Germinal center (tissue), 1 donor: ENCODE results near the gene CEP112.

Source experiments
- DNase-seq: peaks from one replicate; pipeline ENCODE4 v3.0.0; 2012; ENCODE audit warnings: mixed read lengths, low spot score

Gene CEP112

GRCh38 chr17:65637786-65638185 lies 554.1 kb downstream of the CEP112 start:
- DNase-seq = no peak

DNA sequence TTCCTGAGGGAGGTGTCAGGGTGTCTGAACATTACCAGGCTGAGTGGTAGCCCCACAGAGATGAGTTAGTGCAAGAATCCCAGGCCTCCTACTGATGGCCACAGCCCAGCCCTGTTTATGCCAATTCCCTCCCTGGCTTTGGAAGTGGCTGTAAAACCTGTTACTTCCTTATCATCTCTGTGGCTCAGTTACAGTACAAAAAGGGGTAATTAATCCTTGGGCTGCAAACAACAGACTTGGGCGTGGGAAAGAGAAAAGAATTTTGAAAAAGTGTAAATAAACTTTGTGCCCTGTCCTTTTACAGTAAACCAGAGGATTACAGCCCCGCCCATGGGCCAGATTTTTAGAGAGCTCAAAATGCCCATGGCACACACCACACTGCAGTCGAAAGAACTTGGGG lies 557.4 kb downstream of the CEP112 start:
- no peak for DNase-seq

- DNase-seq = no peak
Measured at GRCh38 chr17:65633988-65634387, 557.9 kb downstream of the CEP112 start.

- no peak for DNase-seq
Measured at GRCh38 chr17:65633146-65633881, 558.6 kb downstream of the CEP112 start.

DNA sequence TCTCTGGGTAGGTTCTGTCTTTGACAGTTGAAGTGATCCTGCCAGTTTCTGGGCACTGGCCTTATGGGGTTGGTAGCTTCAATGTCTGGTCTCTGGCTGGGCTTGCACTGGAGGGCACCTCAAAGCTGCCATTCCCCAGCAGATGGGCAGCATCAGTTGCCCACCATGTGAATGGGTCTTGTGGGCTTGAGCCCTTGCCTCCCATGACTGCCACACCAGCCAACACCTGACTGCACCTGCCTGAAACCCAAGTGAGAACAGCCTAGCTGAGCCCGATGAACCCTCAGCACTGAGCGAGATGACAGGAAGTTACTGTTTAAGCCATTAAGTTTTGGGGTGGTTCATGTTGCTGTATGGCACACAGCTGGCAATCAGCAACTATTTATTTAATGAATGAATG lies 561.4 kb downstream of the CEP112 start:
- DNase-seq = no peak

DNA sequence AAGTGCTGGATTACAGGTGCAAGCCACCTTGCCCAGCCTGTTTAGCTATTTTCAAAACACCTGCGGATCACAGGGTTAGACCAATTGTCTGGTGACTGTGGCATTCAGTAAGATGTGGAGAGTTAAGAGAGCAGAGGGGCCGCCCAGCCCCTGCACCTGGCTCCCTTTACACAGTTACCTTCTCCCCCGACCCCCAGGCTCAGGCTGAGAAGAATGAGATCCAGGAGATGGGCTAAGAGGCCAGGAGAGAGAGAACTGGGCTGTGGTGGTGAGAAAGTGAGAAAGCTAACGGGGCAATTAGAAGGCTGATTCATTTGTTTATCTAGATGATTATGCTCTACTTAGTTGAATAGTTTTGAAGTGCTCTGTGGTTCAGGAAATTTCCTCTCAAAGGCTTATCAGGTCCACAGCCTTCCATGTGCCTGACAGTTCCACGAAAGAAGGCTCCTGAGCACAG lies 562.7 kb downstream of the CEP112 start:
- no peak for DNase-seq

GRCh38 chr17:65628644-65629036 lies 563.3 kb downstream of the CEP112 start:
- no peak for DNase-seq

- DNase-seq = no peak
Measured at GRCh38 chr17:65627891-65628643, 563.9 kb downstream of the CEP112 start.

- DNase-seq = no peak
Measured at GRCh38 chr17:65627108-65627507, 564.8 kb downstream of the CEP112 start.

GRCh38 chr17:65626451-65626850 lies 565.5 kb downstream of the CEP112 start:
- DNase-seq = no peak

- no peak for DNase-seq
Measured at GRCh38 chr17:65618516-65618915, 573.4 kb downstream of the CEP112 start.

- DNase-seq = no peak
Measured at GRCh38 chr17:65617496-65617895, 574.4 kb downstream of the CEP112 start.

- DNase-seq = no peak
Measured at GRCh38 chr17:65609749-65610148, 582.2 kb downstream of the CEP112 start.

DNA sequence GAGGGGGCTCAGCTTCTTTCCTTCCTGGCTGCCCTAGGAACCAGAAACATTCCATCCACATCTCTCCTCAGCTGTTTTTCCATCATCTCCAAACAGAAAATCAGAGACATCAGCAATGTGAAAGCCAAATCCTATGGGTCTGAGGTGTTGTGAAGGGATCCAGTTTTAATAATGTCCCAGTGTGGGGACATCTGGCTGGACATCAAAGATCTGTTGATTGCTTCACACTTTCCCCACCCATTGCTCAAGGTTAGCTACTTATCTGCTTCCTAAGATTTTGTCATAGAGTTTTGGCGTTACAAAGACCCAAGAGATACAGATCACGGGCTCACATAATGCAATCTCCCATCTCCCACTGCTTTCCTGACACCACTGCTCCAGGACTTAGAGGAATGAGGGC lies 582.6 kb downstream of the CEP112 start:
- DNase-seq = no peak

GRCh38 chr17:65604070-65604469 lies 587.9 kb downstream of the CEP112 start:
- DNase-seq = no peak

DNA sequence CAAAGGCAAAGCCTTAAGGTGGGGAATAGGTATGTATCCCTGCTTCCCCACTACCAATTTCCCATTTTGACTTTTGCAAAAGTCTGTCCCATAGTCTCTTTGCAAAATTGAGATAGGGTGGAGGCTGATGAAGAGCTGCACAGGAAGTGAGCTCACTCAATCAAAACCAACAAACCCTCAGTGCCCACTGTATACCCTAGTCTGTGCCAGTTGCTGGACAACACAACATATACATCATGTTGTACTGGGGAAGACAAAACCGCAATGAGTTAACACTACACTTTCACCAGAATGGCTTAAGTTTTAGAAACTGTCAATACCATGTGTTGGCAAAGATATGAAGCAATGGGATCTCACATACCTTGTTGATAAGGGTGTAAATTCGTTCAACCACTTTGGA lies 590.1 kb downstream of the CEP112 start:
- DNase-seq = no peak

DNA sequence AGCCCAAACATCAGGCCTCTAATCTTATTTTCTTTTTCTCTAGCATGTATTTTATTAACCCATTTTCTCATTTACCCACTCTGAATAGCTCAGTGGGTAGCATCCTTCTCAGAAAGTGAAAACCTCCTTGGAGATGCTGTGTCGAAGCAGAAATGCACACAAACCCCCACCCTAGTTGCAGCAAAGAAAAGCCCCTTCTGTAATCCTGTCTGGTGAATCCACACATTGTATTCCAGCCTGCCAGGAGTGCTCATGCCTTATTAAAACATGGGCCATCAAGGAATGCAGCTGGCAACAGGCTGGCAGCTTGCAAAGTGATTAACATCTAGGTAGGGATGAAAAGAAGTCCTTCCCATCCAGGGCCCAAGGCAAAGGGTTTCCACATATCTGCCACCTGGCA lies 590.8 kb downstream of the CEP112 start:
- no peak for DNase-seq

GRCh38 chr17:65600518-65600917 lies 591.4 kb downstream of the CEP112 start:
- DNase-seq = no peak

DNA sequence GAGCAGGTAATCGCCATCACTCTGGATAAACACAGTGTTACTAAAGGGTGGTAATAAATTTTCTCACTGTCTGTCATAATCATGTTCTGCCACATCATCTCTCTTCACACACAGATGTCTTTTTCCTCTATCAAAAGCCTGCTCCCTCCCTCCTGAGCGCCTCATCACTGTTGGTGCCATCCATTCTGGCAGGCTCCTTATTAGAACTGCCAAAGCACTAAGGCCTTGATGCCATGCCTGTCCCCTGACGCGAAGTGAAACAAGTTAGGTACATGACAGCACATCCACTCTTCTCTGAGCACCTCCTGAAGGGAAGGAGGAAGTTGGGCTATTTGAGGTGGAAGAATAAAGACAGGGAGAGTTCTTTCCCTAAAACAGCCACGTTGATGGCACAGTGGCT lies 592.3 kb downstream of the CEP112 start:
- DNase-seq = no peak

GRCh38 chr17:65598746-65599145 lies 593.2 kb downstream of the CEP112 start:
- DNase-seq = no peak

DNA sequence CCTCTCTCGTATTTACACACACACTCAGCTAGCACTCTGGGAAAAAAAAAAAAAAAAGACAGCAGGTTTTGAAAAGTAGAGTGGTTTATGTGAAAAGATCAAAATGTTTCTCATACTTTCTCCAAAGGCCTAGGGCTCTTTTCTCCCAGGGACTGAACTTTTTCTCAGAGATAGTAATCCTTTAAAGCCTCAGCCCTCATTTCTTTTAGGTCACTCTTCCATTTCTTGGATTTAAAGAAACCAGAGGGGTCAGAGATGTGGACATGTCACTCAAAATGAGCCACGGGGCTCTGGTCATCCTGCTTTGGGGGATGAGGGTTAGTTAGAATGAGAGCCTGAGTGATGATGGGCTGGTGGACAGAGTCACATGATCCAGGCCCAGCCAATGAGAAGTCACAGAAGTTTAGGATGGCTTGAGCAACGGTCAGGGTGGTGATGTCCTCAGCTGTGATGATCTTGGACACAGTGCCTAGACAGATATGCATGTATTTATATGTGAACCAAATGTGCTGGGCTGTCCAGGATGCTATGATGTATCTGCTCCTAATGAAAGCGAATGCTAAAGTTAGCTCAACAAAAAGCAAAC lies 596.8 kb downstream of the CEP112 start:
- no peak for DNase-seq

- DNase-seq = no peak
Measured at GRCh38 chr17:65593855-65594845, 597.8 kb downstream of the CEP112 start.
